PFSK-1 (cell line): ENCODE results near the gene ACTRT2.

ENCODE experiments used
- POLR2AphosphoS5 ChIP-seq: IDR thresholded peaks from 2 replicates; pipeline ENCODE4 v1.6.1; 2012; ENCODE audit warnings: low read depth, mild to moderate bottlenecking, control low read depth, low read length, moderate library complexity
- REST ChIP-seq, 2 experiments: IDR thresholded peaks; 2 replicates each; pipeline versions ENCODE4 v1.6.1 to v1.8.0; 2011 to 2012; ENCODE audit warnings: low read depth in 2 of 2, low read length in 2 of 2, control low read depth in 1 of 2, inconsistent platforms in 1 of 2, mild to moderate bottlenecking in 1 of 2, moderate library complexity in 1 of 2; ENCODE audit not compliant: insufficient read depth in 1 of 2
- SIN3A ChIP-seq: IDR thresholded peaks from 2 replicates; pipeline ENCODE4 v1.6.1; 2012; ENCODE audit warnings: mild to moderate bottlenecking, low read length, moderate library complexity, borderline replicate concordance; ENCODE audit not compliant: insufficient read depth
- TAF1 ChIP-seq: IDR thresholded peaks from 2 replicates; pipeline ENCODE4 v1.6.1; 2012; ENCODE audit warnings: low read length, control low read depth, borderline replicate concordance; ENCODE audit not compliant: insufficient read depth

- TF ChIP-seq POLR2AphosphoS5 (no peak), TAF1 (no peak), REST (IDR thresholded peaks at IDR 0.05; ENCODE audit: insufficient read depth in 1 of 2, low read depth in 2 of 2, low read length in 2 of 2) (no peak), SIN3A (no peak)
Measured at GRCh38 chr1:2977886-2978611, 43.2 kb upstream of the ACTRT2 start.
